Activated CD8-positive, alpha-beta memory T cell treated with anti-CD3 and anti-CD28 coated beads, Interleukin-2, amount 50 U/mL, for 1 hour (primary cell): ENCODE measurements around the gene GNE.

Experiments
- DNase-seq: peaks from one replicate; pipeline ENCODE4 v3.0.0-alpha.2; 2020; ENCODE audit errors: extremely low read depth

Gene GNE

GRCh38 chr9:36166168-36166927 lies 91.9 kb downstream of the GNE start:
- peak; percentile 43 for DNase-seq

GRCh38 chr9:36165826-36166167 lies 92.5 kb downstream of the GNE start:
- no peak for DNase-seq

- no peak for DNase-seq
Measured at GRCh38 chr9:36164989-36165388, 93.3 kb downstream of the GNE start.
